ENCODE data around the gene BCOR. TPM values are rescaled to one million over a fixed set of nuclear protein-coding genes. Genes with fewer than 3 reads are reported as not detected.

BCOR gene
- total RNA-seq, 1 donor from 2014 or later, result 14.0 TPM

- intact Hi-C loops (cut with DNase I), result no loop called here
- DNase-seq (no peak), ATAC-seq (ENCODE audit: poor library complexity) (no peak)
These were observed 23.3 kb upstream of the BCOR start for GRCh38 chrX:40120838-40121580.

- DNase-seq, result no peak
- no peak for ATAC-seq (ENCODE audit: poor library complexity)
- intact Hi-C loops (cut with DNase I), result no loop called here
These were observed 20.0 kb upstream of the BCOR start for GRCh38 chrX:40117715-40118285.

- ATAC-seq (ENCODE audit: poor library complexity) (no peak), DNase-seq (no peak)
These were observed 19.2 kb upstream of the BCOR start for GRCh38 chrX:40116925-40117324.

GRCh38 chrX:40112996-40113395 lies 15.2 kb upstream of the BCOR start:
- intact Hi-C loops (cut with DNase I), result no loop called here
- DNase-seq (no peak), ATAC-seq (ENCODE audit: poor library complexity) (no peak)

More at GRCh38 chrX:40116925-40117324, 19.2 kb upstream of the BCOR start:
- intact Hi-C loops (cut with DNase I), result no loop called here

- ATAC-seq (ENCODE audit: poor library complexity) (no peak), DNase-seq (no peak)
- intact Hi-C loops (cut with DNase I), result no loop called here
These were observed 14.1 kb upstream of the BCOR start for GRCh38 chrX:40111868-40112267.

- intact Hi-C loops (cut with DNase I), result loop anchor here (2.0 kb wide), 1 partner anchor 63 kb away; no protein-coding TSS in a partner anchor
- peak; percentile 5 for ATAC-seq (ENCODE audit: poor library complexity)
- DNase-seq, result peak; percentile 74
These were observed 11.7 kb upstream of the BCOR start for GRCh38 chrX:40109288-40110008.

GRCh38 chrX:40108959-40109287 lies 11.2 kb upstream of the BCOR start:
- DNase-seq (peak; percentile 85), ATAC-seq (ENCODE audit: poor library complexity) (peak; percentile 82)
- intact Hi-C loops (cut with DNase I), result loop anchor here (2.0 kb wide), 1 partner anchor 64 kb away; no protein-coding TSS in a partner anchor

GRCh38 chrX:40108162-40108958 lies 10.6 kb upstream of the BCOR start:
- DNase-seq, result peak; percentile 52
- intact Hi-C loops (cut with DNase I), result loop anchor here (2.0 kb wide), 1 partner anchor 64 kb away; no protein-coding TSS in a partner anchor
- ATAC-seq (ENCODE audit: poor library complexity), result peak; percentile 5

GRCh38 chrX:40107291-40108161 lies 9.8 kb upstream of the BCOR start:
- DNase-seq, result peak; percentile 74
- intact Hi-C loops (cut with DNase I), result loop anchor here (2.0 kb wide), 1 partner anchor 65 kb away; no protein-coding TSS in a partner anchor
- peak; percentile 40 for ATAC-seq (ENCODE audit: poor library complexity)

GRCh38 chrX:40106676-40107290 lies 9.0 kb upstream of the BCOR start:
- ATAC-seq (ENCODE audit: poor library complexity) (no peak), DNase-seq (no peak)
- intact Hi-C loops (cut with DNase I), result no loop called here

- intact Hi-C loops (cut with DNase I), result no loop called here
- ATAC-seq (ENCODE audit: poor library complexity) (peak; percentile 41), DNase-seq (peak; percentile 85)
These were observed 8.3 kb upstream of the BCOR start for GRCh38 chrX:40105835-40106675.

GRCh38 chrX:40104985-40105834 lies 7.5 kb upstream of the BCOR start:
- ATAC-seq (ENCODE audit: poor library complexity), result peak; percentile 49
- intact Hi-C loops (cut with DNase I), result no loop called here
- peak; percentile 64 for DNase-seq

GRCh38 chrX:40104630-40104984 lies 6.8 kb upstream of the BCOR start:
- peak; percentile 54 for DNase-seq
- peak; percentile 0 for ATAC-seq (ENCODE audit: poor library complexity)
- intact Hi-C loops (cut with DNase I), result no loop called here

- intact Hi-C loops (cut with DNase I), result no loop called here
- no peak for ATAC-seq (ENCODE audit: poor library complexity)
These were observed 6.0 kb upstream of the BCOR start for GRCh38 chrX:40103565-40104323.

More at GRCh38 chrX:40103565-40104323, 6.0 kb upstream of the BCOR start:
- no peak for DNase-seq

All from Right ventricle myocardium superior (tissue), 1 donor.